NCI-H187 treated with DMSO at 0.1 percent for 48 hours (cell line): Measurements from ENCODE around the gene ITPR1.
"Not testable (repeated sequence)": the region's sequence is repeated elsewhere in the genome, so short reads cannot be mapped to it uniquely, and the experiment has no call there.

Experiments used
- DNase-seq: peaks from one replicate; lab custom pipeline; 2025; lab: John Stamatoyannopoulos, UW

ITPR1 gene

DNA sequence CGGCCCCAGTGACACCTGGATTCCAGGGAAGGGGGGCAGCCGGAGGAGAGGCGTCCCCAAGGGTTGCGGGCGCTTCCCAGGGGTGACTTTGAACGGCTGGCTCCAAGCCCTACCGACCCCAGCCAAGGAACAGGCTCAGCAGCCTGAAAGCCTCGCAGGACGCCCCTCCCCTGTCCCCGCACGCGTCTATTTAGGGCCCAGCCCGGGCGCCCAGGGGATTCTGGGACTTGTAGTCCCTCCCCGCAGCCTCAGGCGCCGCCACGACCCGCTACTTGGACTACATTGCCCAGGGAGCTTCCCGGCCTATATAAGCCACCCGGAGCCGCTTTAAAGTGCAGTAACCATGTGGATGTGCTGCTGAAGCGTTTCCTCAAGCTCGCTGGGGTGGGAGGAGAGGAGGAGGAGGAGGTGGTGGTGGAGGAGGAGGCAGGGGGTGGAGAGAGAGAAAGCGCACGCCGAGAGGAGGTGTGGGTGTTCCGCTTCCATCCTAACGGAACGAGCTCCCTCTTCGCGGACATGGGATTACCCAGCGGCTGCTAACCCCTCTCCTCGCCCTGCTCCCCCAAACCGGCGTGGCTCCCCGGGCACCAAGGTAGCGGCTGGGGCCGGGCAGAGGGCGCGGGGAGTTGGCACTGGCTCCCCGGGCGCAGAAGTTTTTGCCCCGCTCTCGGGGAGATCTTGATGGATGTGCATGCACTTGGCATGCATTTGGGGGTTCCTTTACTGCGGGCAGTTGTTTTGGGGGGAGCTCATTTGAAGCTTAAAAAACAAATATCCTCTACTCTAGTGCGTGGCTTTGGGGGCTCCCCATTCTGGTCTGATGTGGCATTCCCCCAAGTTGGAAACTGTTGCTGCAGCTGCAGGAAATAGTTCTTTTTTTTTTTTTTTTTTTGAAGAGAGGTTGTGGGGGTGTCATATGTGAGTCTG, at the start of gene ITPR1:
ITPR1 (plus strand) TSS at position 335 of the 927 bp plus-strand sequence. CDS start 23,144 bp downstream, outside the sequence.
- DNase-seq: peak; percentile 70

DNA sequence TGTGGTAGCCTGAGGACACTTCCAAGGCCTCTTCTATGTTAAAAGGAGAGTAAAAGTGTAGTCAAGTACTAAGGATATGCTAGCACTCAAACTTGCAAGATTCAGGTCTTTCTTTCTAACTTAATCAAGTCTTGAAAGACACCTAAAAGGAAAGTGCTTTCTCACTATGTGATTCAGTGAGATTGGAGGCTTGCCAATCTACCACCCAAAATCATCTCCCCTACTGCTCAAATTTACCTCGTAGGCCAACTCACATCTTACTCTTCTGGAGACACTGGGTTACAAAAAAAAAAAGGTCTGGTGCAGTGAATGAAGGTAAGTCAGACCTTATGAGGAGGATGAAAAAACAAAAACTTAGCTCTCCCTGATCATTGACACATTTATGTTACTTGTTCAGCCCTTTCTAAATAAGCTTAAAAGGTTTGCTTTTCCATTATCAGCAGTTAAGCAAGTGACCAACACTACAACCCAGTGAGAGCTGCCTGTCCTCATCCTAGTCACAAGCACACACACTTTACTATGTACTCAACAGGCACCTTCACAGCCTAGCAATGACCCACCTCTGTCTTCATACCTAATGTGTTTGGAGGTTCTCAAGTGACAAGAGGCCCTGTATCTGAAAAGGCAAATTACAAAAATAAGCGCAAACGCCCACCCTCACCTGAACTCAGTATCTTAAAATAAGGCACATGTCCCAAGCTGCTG, 45.7 kb upstream of the ITPR1 start:
- no peak for DNase-seq

DNA sequence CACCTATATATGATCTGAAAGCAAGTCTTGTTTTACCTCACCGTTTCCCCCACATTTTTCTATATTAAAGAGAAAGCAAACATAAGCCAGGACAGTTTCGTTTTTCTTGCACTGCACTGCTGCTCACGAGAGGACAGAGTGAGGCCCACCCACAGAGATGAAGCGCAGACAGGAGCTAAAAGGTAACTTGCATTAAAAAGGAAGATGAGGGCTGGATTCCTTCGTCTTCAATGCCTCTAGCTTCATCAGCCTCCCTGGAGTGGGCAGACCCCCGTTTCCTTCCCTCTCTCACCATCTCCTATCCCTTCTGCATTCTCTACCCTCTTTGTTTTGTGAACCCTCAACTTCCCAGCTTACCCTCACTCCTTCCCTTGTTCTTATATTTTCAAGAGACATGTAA, 45.0 kb upstream of the ITPR1 start:
- DNase-seq: no peak

DNA sequence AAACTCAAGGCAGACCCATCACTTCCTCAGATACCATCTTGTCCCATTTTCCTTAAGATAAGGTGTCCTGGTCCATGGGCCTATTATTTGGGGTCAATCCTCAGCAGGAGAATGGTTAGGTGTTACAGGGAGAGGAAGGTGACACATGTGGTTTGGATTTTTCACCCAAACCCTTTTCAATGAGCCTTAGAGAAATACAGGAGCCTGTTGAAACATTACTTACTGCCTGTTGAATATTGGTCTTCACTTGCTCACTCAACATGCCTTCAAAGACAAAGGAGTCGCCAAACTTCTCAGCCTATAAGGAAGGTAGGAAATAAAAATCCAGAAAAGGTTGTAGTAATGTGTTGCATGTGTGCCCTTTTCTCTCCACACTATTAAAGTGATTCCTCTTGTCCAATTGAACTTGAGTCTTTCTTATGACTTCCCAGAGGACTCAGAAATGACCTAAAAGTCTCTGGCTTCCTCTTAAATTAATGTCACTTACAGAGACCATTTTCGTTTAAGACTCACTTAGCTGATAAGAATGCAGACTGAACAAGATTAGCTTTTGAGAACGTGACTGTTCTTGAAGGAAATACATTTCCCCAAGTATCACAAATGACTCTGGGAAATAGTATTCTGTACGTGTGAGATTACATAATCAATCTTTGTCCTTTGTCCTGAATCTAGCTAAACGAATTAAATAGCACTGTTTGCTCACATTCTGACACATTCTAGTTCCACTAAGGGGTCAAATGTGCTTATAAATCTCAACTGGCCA, 43.9 kb upstream of the ITPR1 start:
- no peak for DNase-seq

DNA sequence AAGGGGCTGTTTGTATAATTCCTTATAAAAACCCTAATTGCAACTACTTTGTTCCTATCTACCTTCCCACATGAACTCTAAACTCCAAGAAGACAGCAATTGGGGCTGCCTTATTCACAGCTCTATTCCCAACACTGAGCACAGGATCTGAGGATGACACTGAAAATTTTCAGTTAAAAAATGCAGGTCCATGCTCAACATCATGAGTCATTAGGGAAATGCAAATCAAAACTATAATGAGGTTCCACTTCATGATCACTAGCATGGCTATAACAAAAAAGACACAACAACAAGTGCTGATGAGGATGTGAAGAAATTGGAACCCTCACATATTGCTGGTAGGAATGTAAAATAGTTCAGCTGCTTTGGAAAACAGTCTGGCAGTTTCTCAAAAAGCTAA, 39.0 kb upstream of the ITPR1 start:
- no peak for DNase-seq

DNA sequence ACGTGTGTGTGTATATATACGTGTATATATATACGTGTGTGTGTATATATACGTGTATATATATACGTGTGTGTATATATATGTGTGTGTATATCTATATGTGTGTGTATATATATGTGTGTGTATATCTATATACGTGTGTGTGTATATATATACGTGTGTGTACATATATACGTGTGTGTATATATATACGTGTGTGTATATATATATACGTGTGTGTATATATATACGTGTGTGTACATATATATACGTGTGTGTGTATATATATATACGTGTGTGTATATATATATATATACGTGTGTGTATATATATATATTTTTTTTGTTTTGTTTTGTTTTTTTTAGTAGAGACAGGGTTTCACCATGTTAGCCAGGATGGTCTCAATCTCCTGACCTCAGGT, 36.4 kb upstream of the ITPR1 start:
- DNase-seq: not testable (repeated sequence)

DNA sequence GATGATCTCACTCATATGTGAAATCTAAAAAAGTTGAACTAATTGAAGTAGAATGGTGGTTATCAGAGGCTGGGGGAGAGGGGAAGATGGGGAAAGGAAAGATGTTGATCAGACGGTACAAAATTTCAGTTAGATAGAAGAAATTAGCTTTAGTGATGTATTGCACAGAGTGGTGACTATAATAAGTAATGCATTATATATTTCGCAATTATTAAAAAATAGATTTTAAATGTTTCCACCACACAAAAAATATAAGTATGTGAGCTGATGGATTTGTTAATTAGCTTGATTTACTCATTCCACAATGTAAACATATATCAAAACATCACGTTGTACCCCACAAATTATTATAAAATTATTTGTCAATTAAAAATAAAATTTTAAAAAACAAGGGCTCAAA, 34.2 kb upstream of the ITPR1 start:
- no peak for DNase-seq

DNA sequence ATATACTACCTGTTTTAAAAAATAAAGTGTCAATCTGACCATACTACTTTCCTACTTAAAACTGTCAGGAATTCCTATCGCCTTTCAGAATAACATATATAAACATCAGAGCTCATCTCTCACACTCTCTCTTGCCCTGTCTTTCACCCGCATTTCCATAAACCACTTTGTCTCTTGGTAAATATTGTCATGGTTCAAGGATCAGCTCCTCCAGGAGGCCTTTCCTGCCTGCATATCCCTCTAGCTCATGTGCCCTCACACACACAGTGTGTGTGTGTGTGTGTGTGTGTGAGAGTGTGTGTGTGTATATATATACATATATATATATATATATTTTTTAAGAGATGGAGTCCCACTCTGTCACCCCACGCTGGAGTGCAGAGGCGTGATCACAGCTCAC, 32.8 kb upstream of the ITPR1 start:
- DNase-seq: no peak

DNA sequence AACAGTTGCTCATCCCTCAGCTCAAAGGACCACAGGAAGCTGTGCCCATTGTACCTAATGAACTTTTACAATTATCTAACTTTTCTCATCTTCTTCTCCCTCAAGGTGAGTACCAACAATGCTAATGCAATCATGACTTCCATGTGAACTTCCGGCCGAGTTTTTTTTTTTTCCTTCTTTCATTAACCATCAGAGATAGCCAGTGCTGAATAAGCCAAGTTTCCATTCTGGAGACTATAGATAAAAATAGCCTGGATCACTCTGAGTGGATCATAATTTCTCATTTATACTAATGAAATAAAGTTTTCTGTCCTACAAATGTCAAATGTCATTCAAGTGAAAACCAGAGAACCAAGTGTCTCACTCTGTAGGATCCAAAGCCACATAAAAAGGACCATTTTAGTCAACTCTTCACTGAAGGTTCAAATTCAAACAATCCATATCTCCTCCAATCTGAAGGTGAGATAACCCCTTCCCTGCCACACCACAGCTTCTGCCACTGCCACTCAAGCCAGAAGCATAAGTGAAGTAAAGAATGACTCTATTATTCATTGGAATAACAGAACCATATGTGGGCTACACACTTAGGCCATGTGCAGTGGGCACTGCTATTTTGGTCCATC, 31.6 kb upstream of the ITPR1 start:
- DNase-seq: no peak

DNA sequence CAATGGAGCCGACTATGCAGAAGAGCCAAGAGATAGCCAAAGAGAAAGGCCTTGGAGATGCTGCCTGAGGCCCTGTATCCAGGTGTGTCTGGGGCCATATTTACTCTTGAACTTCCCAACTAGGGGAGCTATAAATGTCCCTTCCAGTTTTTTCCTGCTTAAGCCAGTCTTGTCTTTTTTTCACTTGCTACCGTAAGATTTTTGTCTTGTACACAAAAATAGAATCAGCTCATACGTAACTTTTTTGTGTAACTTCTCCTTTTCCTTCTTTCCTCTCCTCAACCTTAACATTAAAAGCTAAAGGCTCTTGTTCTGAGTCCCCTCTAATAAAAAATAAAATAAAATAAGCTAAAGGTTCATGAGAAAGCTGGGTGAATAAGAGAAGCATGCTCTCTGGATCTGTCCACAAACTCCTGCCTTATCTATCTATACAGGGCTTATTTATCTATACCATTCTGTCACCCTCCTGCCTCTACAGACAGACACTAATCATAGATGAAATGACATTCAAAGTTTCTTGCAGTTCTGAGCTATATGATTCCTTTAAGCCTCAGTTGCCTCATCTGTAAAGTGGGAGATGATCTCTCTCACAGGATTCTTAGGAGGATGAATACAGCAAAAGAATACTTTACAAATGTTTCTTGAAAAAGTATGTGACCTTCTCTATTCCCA, 30.6 kb upstream of the ITPR1 start:
- no peak for DNase-seq

DNA sequence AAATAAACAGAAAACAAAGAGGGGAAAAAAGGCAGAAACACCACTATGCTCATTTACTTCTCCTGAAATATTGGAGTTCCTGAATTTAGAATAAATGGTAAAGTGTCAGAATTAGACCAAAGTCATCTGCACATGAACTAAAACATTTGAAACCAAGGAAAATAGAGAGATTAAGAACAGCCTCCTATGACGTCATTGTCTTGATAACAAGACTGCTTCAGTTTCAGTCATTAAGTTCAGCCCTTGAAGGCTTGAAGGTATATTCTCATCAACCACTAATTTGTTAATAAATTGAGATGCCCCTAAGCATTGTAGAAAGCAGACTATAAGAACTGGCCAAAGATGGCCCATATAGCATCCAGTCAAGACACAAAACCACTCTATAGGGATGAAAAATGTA, 28.6 kb upstream of the ITPR1 start:
- DNase-seq: no peak

DNA sequence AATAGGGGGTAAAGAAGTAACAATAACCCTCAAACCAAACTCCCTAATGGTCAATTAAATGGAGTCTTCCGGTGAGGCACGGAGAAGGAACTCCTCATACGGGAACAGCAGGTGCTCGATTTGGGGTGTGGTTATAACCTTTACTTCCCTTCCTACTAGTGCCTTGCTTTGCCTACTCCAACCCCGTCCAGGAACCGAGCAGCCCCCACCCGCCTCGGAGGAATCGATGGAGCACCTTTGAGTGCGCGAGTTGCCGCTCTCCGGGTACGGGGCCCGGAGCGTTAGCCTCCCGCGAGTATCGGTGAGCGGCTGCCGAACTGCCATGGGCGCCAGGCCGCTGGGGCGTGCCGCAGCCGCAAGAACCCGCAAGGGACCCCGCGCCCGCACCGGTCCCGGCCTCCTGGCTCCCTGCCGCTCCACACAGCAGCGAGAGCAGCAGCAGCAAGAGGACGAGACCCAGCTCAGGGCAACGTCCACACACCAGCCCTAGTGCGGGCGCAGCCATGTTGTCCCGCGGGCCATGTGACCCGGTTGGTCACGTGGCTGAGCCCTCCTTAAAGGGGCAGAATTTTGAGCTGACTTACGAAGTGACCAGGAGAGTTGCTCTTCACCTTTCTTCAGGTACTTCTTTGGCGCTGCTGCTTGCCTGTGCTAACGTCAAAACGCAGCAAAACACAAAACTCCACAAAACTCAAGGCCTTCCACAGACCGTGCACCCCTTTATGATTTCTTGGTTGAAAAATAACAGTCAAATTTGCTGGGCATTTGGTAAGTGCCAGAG, 26.2 kb upstream of the ITPR1 start, which contains the start of gene SUMF1:
SUMF1 (minus strand) TSS at position 529 of the 781 bp plus-strand sequence; CDS start at position 505, 24 bp downstream.
- DNase-seq: peak; percentile 4

DNA sequence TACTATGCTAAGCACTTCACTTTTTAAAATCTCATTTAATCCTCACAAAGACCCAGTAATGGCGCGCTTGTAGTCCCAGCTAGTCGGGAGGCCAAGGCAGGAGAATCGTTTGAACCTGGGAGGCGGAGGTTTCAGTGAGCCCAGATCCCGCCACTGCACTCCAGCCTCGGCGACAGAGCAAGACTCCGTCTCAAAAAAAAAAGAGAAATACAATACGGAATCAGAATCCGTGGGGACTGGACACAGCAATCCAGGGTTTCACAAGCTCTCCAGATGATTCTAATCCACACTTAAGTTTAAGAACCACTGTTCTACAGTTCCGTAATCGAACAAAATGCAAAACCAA, 25.7 kb upstream of the ITPR1 start:
- no peak for DNase-seq

DNA sequence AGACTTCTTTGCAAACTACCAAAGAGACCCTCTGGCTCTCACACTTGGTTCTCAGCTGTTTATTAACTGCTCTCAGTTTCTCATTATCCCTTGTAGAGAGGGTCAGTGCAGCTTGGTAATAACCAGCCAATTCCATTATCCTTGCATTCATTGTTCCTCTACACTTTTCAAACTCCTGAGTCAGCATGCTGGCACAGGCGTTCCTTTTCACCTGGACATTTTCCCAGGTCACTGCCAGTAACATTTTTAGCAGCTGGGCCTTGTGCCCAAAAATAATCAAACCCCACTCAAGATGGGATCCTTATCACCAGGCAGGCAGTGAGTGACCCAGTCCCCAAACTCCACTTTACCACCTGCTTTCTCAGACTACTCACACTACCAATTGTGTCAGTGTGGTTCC, 21.2 kb upstream of the ITPR1 start:
- no peak for DNase-seq

DNA sequence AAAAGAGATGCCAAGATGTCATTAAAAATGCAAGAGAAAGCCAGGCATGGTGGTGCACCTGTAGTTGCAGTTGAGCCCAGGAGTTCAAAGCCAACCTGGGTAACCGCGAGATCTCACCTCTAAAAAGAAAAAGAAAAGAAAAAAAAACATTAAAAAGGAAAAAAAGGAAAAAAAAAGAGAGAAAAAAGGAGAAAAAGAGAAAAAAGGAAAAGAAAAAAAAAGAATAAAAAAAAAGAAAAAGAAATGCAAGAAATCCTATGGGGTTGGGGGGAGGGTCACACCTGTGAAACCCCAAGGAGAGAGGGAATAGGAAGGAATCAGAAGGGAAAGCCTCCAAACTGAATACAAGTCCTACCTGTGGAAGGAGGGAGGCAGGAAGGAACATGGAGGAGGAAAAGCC, 20.8 kb upstream of the ITPR1 start:
- no peak for DNase-seq

DNA sequence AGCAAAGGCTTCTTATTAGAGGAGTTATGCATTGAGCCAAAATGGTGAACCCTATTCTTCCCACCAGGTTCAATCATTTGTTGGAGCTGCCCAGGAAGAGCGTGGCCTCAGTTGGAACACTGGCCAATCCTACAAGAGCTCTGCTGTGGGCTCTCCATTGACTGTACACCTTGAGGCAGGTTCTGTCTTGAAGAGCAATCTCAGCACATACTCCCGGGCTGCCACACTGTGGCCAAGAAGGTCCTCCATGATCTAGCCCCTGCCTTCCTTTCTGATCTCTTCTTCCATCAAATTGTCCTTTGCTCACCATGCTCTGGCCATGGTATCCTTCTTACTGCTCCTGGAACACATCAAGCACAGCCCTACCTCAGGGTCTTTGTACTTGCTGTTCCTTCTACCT, 20.4 kb upstream of the ITPR1 start:
- DNase-seq: no peak

DNA sequence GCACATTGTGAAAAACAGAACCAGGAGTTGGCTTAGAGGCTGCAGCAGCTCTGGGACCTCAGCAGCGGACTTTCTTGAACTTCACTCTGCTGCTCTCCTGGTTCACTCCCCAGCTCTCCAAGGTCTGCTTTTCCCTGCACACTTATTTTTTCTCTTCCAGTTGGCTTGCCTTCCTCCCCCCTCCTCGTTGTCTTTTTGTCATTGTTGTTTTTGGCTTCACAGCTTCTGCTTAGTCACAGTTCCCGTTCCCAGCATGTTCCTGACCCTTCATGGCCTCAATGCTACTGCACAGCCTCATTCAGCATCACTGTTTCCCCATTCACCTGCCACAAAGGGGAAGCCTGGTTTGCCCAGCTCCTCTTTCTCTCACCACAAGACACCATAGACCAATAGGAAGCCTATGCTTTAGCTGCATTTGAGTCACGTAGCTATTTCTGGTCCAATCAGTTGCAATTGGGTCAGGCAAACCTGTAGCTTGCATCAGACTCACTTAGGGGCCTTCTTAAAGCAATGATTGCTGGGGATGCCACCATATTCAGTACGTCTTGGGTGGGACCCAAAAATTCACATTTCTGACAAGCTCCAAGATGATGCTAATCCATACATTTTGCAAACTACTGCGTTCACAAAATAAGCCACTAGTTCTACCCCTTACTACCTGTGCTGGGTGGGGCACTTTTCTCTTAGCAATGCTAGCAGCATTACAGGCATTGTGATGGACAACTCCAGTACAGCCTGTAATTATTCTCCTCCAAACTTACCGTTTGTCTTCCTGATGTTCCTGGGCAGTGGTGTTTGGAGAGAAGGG, 18.3 kb upstream of the ITPR1 start:
- DNase-seq: no peak

DNA sequence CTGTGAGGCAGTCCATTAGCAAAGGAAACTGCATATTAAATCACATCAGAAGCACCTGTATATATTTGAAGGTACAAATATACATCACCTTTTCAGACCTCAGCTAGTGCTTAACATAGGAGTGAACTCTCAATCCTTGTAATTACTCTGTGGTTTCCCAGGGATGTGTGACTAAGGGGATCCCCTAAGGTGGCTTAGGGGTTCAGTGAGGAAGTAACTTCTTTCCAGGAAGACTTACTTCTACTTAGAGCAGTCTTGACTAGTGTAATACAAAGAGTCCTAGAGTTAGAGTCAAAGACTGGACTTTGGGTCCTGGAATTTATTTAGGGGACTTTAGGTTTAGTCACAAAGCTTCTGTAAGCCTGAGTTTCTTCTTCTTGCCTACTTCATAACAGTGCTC, 17.3 kb upstream of the ITPR1 start:
- no peak for DNase-seq

DNA sequence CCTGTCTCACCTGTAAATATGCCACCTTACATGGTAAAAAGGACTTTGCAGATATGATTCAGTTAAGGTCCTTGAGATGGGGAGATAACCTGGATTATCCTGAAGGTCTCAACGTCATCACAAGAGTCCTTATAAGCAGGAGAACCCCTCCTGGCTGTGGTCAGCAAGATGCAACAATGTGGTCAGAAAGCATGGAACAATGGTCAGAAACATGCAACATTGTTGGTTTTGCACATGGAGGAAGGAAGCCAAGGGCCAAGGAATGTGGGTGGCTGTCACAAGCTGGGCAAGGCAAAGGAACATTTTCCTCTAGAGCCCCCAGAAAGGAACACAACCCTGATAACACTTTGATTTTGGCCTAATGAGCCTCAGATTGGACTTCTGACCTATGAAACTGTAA, 16.7 kb upstream of the ITPR1 start:
- DNase-seq: no peak

DNA sequence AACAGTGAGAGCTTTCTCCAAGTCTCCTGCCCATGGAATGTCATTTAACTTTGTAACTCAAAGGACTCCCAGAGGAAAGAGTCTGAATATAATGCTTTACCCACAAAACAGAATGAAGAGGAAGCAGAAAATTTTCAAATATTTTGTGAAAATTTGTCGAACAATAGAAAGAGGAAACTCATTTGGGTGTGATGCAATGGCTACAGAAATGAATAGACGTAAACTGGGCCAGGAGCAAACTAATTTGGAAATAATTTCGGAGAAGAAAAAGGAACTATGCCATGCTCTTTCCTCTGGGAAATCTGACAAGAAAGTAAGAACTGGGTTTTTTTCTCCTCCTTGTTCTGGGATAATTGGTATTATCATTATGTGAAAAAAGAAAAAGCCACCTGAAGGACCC, 14.9 kb upstream of the ITPR1 start:
- no peak for DNase-seq
